Measurements from ENCODE around the gene NOS1AP. TPM values are rescaled to one million over a fixed set of nuclear protein-coding genes. Genes with fewer than 3 reads are reported as not detected.
A peak's percentile ranks its signal among the peaks of the same experiment; 100 is the strongest.

Gene NOS1AP
- total and polyA plus RNA-seq, 2 experiments from 2014 or later, result 4.9 to 6.6 TPM

- no peak for TF ChIP-seq CTCF (IDR thresholded peaks at IDR 0.05; ENCODE audit: low read depth, low read length)
- no peak for DNase-seq (ENCODE audit: low read depth in 1 of 2, low spot score in 1 of 2)
- H3K4me1 ChIP-seq (ENCODE audit: low read depth), result no peaks in the 10 kb centered on the region
Observed at GRCh38 chr1:162385702-162386101, 316.2 kb downstream of the NOS1AP start.

DNA sequence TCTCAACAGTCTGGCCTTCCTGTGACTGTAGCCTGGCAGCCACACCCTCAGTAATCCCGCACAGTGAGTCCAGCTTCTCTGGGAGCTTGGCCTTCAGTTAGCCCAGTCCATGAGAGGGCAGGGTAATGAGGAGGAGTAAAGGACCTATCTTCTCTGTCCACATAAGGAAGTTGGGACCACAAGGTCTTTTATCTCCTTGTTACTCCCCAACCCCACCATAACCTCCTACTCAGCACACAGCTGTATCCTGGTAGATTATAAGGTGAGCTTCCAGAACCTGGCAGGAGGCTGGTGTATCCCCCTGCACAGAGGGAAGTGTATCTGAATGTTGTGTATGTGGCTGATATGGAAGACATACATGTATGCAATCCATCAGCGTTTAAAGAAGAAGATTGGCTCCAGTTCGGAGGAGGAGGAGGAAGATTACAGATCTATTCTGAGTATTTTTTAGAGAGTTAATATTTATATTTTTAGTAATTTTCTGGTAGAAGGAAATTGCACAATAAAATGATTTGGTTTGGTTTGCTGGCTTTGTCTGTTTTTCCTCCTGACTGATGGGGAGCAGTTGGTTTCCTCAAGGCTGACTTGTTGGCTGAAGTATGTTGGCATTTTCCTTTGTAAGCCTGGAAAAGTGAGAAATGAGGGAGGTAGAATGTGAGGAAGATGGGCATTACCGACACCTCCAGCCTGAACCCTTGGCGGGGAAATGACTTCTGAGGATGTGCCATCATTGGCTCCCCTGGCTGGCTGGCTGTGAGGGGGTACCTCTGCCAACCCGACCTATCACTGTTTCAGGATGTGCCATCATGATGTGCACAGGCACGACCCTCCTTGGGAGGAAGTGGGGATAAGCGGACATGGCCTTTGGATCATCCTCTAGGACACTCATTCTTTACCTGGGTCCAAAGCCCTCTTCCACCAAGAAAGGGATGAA is 317.1 kb downstream of the NOS1AP start:
- DNase-seq (ENCODE audit: low read depth in 1 of 2, low spot score in 1 of 2), result no peak
- Histone ChIP-seq H3K27ac (no peak overlapping the region), H3K36me3 (no peaks in the 10 kb centered on the region), H3K4me1 (ENCODE audit: low read depth) (no peaks in the 10 kb centered on the region), H3K9me3 (ENCODE audit: low read depth) (no peaks in the 10 kb centered on the region), H3K27me3 (no peaks in the 10 kb centered on the region), H3K4me3 (no peak overlapping the region)
- TF ChIP-seq CTCF (IDR thresholded peaks at IDR 0.05; ENCODE audit: low read depth, low read length), result no peak

More at GRCh38 chr1:162385702-162386101, 316.2 kb downstream of the NOS1AP start:
- Histone ChIP-seq H3K36me3 (no peaks in the 10 kb centered on the region), H3K4me3 (no peak overlapping the region), H3K9me3 (ENCODE audit: low read depth) (no peaks in the 10 kb centered on the region), H3K27me3 (no peaks in the 10 kb centered on the region), H3K27ac (no peak overlapping the region)

GRCh38 chr1:162387226-162388082 is 318.0 kb downstream of the NOS1AP start:
- peak in 1 of 2 donors; percentile 65 for DNase-seq (ENCODE audit: low read depth in 1 of 2, low spot score in 1 of 2)
- no peaks in the 10 kb centered on the region for H3K4me1 ChIP-seq (ENCODE audit: low read depth)
- no peaks in the 10 kb centered on the region for H3K27me3 ChIP-seq
- no peaks in the 10 kb centered on the region for H3K36me3 ChIP-seq
- no peak for TF ChIP-seq CTCF (IDR thresholded peaks at IDR 0.05; ENCODE audit: low read depth, low read length)
- H3K4me3 ChIP-seq, result no peak overlapping the region
- no peaks in the 10 kb centered on the region for H3K9me3 ChIP-seq (ENCODE audit: low read depth)
- H3K27ac ChIP-seq, result no peak overlapping the region

GRCh38 chr1:162388083-162388594 is 318.6 kb downstream of the NOS1AP start:
- Histone ChIP-seq H3K4me3 (no peak overlapping the region), H3K4me1 (ENCODE audit: low read depth) (no peaks in the 10 kb centered on the region), H3K36me3 (no peaks in the 10 kb centered on the region), H3K9me3 (ENCODE audit: low read depth) (no peaks in the 10 kb centered on the region), H3K27me3 (no peaks in the 10 kb centered on the region), H3K27ac (no peak overlapping the region)
- TF ChIP-seq CTCF (IDR thresholded peaks at IDR 0.05; ENCODE audit: low read depth, low read length), result no peak
- no peak for DNase-seq (ENCODE audit: low read depth in 1 of 2, low spot score in 1 of 2)

GRCh38 chr1:162388615-162389014 is 319.1 kb downstream of the NOS1AP start:
- H3K27ac ChIP-seq, result no peak overlapping the region
- no peaks in the 10 kb centered on the region for H3K27me3 ChIP-seq
- no peaks in the 10 kb centered on the region for H3K9me3 ChIP-seq (ENCODE audit: low read depth)
- H3K4me3 ChIP-seq, result no peak overlapping the region
- TF ChIP-seq CTCF (IDR thresholded peaks at IDR 0.05; ENCODE audit: low read depth, low read length), result peak; percentile 2
- no peaks in the 10 kb centered on the region for H3K4me1 ChIP-seq (ENCODE audit: low read depth)
- DNase-seq (ENCODE audit: low read depth in 1 of 2, low spot score in 1 of 2), result peak in 1 of 2 donors; percentile 80
- no peaks in the 10 kb centered on the region for H3K36me3 ChIP-seq
